Activated gamma-delta T cell (primary cell): ENCODE data around the gene GDPD3.
"Not testable (repeated sequence)": the region's sequence is repeated elsewhere in the genome, so short reads cannot be mapped to it uniquely, and the experiment has no call there.

Experiments used
- DNase-seq: peaks from one replicate; lab custom pipeline; 2025; lab: John Stamatoyannopoulos, UW
- total RNA-seq, 2 donors: gene quantifications; one replicate each; lab custom pipeline; 2026; lab: John Stamatoyannopoulos, UW

The GDPD3 gene
- total RNA-seq: 8.9 to 10.4 reads per million in 2 donors

- DNase-seq: no peak
Observed at GRCh38 chr16:30113031-30113710, at the start of gene GDPD3. TSS of gene GDPD3 (minus strand) at chr16:30113537. CDS start at chr16:30113478, 59 bp downstream.

GRCh38 chr16:30157214-30157613 lies 43.9 kb upstream of the GDPD3 start:
- DNase-seq: no peak

- no peak for DNase-seq
Observed at GRCh38 chr16:30155188-30155587, 41.9 kb upstream of the GDPD3 start.

GRCh38 chr16:30152517-30152916 lies 39.2 kb upstream of the GDPD3 start:
- no peak for DNase-seq

GRCh38 chr16:30151091-30151490 lies 37.8 kb upstream of the GDPD3 start:
- no peak for DNase-seq

GRCh38 chr16:30149250-30149930 lies 36.1 kb upstream of the GDPD3 start:
- DNase-seq: no peak

GRCh38 chr16:30147843-30148510 lies 34.6 kb upstream of the GDPD3 start:
- DNase-seq: no peak

GRCh38 chr16:30145657-30146056 lies 32.3 kb upstream of the GDPD3 start:
- no peak for DNase-seq

GRCh38 chr16:30144917-30145316 lies 31.6 kb upstream of the GDPD3 start:
- no peak for DNase-seq

- no peak for DNase-seq
Observed at GRCh38 chr16:30144017-30144416, 30.7 kb upstream of the GDPD3 start.

- no peak for DNase-seq
Observed at GRCh38 chr16:30143347-30143702, 30.0 kb upstream of the GDPD3 start.

- no peak for DNase-seq
Observed at GRCh38 chr16:30142672-30143346, 29.5 kb upstream of the GDPD3 start.

GRCh38 chr16:30141750-30142149 lies 28.4 kb upstream of the GDPD3 start:
- DNase-seq: no peak

- no peak for DNase-seq
Observed at GRCh38 chr16:30139583-30140481, 26.5 kb upstream of the GDPD3 start.

- DNase-seq: no peak
Observed at GRCh38 chr16:30137897-30138296, 24.6 kb upstream of the GDPD3 start.

GRCh38 chr16:30136971-30137605 lies 23.8 kb upstream of the GDPD3 start:
- DNase-seq: no peak

- DNase-seq: no peak
Observed at GRCh38 chr16:30132591-30132990, 19.3 kb upstream of the GDPD3 start.

- no peak for DNase-seq
Observed at GRCh38 chr16:30131869-30132475, 18.6 kb upstream of the GDPD3 start.

- no peak for DNase-seq
Observed at GRCh38 chr16:30127993-30128392, 14.7 kb upstream of the GDPD3 start.

- DNase-seq: not testable (repeated sequence)
Observed at GRCh38 chr16:30125690-30126089, 12.4 kb upstream of the GDPD3 start.

- no peak for DNase-seq
Observed at GRCh38 chr16:30124985-30125379, 11.6 kb upstream of the GDPD3 start.
